K562 (cell line): ENCODE results near the gene CERS3. TPM values are rescaled to one million over a fixed set of nuclear protein-coding genes. Genes with fewer than 3 reads are reported as not detected.

ENCODE experiments used
- ATAC-seq: fragments of 200-7000 bp; cut with Tn5 transposase; 3 replicates; pipeline ENCODE4 v1.9.1; 2020; ENCODE audit warnings: moderate library complexity
- BruUV-seq: library from RNA; stranded (reverse); fragments of 400-500 nt; replicated peaks from 2 replicates; lab custom pipeline; 2021; lab: Mats Ljungman, UMichigan
- CTCF ChIA-PET: fragments of 300-600 bp; formaldehyde crosslinking; extraction: SDS; loops from one replicate; lab custom pipeline; 2021; ENCODE audit warnings: low intra/inter-chr PET ratio; lab: Yijun Ruan, JAX
- POLR2A ChIA-PET: fragments of 300-600, 350-650 bp; sonication (Branson Sonifier 250); formaldehyde crosslinking; extraction: SDS; loops from one replicate; lab custom pipeline; 2021; ENCODE audit warnings: antibody characterized with exemption, inconsistent platforms; lab: Yijun Ruan, JAX
- DNase-seq, 4 experiments: peaks; one replicate each; pipeline versions ENCODE4 v3.0.0 to v3.0.0-alpha.2; 2011 to 2018; ENCODE audit warnings: low spot score in 3 of 4, mixed read lengths in 3 of 4; ENCODE audit errors: extremely low read depth in 1 of 4
- FAIRE-seq: peaks from 2 replicates; lab custom pipeline; 2011; peaks lifted over from hg19 to GRCh38; lab: Jason Lieb, UNC
- H2AFZ ChIP-seq: 2 replicates; pipeline ENCODE4 v1.6.0; 2011; ENCODE audit warnings: low read depth, low read length, control low read depth, inconsistent platforms
- H3K27ac ChIP-seq: fragments of 200-600 bp; 3 replicates; pipeline ENCODE4 v1.8.0; 2011; ENCODE audit warnings: low read depth, mild to moderate bottlenecking, control low read depth, inconsistent platforms, low read length, moderate library complexity, mixed read lengths; ENCODE audit errors: extremely low read depth
- H3K27me3 ChIP-seq, 2 experiments: fragments of 300-600 bp in 1 of 2; 2 replicates in 1 of 2; 3 replicates in 1 of 2; pipeline versions ENCODE4 v1.6.0 to v1.8.0; 2011; ENCODE audit warnings: inconsistent platforms in 2 of 2, low read length in 2 of 2, mild to moderate bottlenecking in 1 of 2, mixed read lengths in 1 of 2, moderate library complexity in 1 of 2; ENCODE audit not compliant: control insufficient read depth in 2 of 2, insufficient read depth in 2 of 2
- H3K36me3 ChIP-seq: fragments of 300-600 bp; 3 replicates; pipeline ENCODE4 v1.8.0; 2011; ENCODE audit warnings: mild to moderate bottlenecking, low read length, inconsistent platforms; ENCODE audit not compliant: control insufficient read depth, insufficient read depth
- H3K4me1 ChIP-seq, 2 experiments: fragments of 200-600 bp in 1 of 2; replicated peaks in 1 of 2; 2 replicates in 1 of 2; 3 replicates in 1 of 2; pipeline versions ENCODE4 v1.5.1 to v1.8.0; 2011; ENCODE audit warnings: inconsistent platforms in 2 of 2, low read length in 2 of 2, mild to moderate bottlenecking in 1 of 2, mixed read lengths in 1 of 2, moderate library complexity in 1 of 2; ENCODE audit not compliant: control insufficient read depth in 2 of 2, insufficient read depth in 2 of 2
- H3K4me2 ChIP-seq: 2 replicates; pipeline ENCODE4 v1.6.1; 2011; ENCODE audit warnings: low read length, control low read depth, inconsistent platforms, mixed read lengths; ENCODE audit not compliant: insufficient read depth
- H3K4me3 ChIP-seq: fragments of 200-600 bp; sonication (generic), shearing (Covaris generic); 2 replicates; pipeline ENCODE4 v1.5.1; 2016; ENCODE audit warnings: control low read depth, inconsistent platforms
- H3K79me2 ChIP-seq: fragments of 200-600 bp; 3 replicates; pipeline ENCODE4 v1.8.0; 2011; ENCODE audit warnings: low read length, inconsistent platforms; ENCODE audit not compliant: control insufficient read depth, insufficient read depth
- H3K9ac ChIP-seq, 2 experiments: 2 replicates each; pipeline versions ENCODE4 v1.6.0 to v1.6.1; 2011; ENCODE audit warnings: low read depth in 2 of 2, low read length in 2 of 2, control low read depth in 1 of 2, inconsistent platforms in 1 of 2, mild to moderate bottlenecking in 1 of 2, mixed read lengths in 1 of 2; ENCODE audit not compliant: insufficient read depth in 1 of 2
- H3K9me1 ChIP-seq: one replicate; pipeline ENCODE4 v1.6.0; 2011; ENCODE audit warnings: inconsistent platforms, mild to moderate bottlenecking, low read length, moderate library complexity; ENCODE audit not compliant: control insufficient read depth, insufficient read depth
- H3K9me3 ChIP-seq: replicated peaks from 2 replicates; pipeline ENCODE4 v1.5.1; 2011; ENCODE audit warnings: low read depth, low read length, inconsistent platforms; ENCODE audit not compliant: control insufficient read depth, insufficient read depth
- H4K20me1 ChIP-seq: replicated peaks from 2 replicates; pipeline ENCODE4 v1.6.1; 2011; ENCODE audit warnings: low read length, inconsistent platforms, mixed read lengths; ENCODE audit not compliant: control insufficient read depth, insufficient read depth
- AFF4 ChIP-seq: sonication (generic); formaldehyde crosslinking; IDR thresholded peaks from 2 replicates; pipeline ENCODE4 v1.8.0; 2023; ENCODE audit warnings: mild to moderate bottlenecking, missing genetic modification reagents
- CXXC5 ChIP-seq: fragments of 250-450 bp; sonication (Bioruptor Pico); IDR thresholded peaks from 2 replicates; pipeline ENCODE4 v1.8.0; 2022; ENCODE audit warnings: inconsistent platforms, mild to moderate bottlenecking, moderate library complexity
- DMBX1 ChIP-seq: fragments of 250-450 bp; sonication (Bioruptor Pico); IDR thresholded peaks from 2 replicates; pipeline ENCODE4 v1.8.0; 2022; ENCODE audit warnings: inconsistent platforms, mild to moderate bottlenecking, moderate library complexity, borderline replicate concordance
- WGBS: fragments of 100-300 bp; shearing (Covaris generic); methylation state at CpG from one replicate; pipeline ENCODE4 v1.1.6; 2016; ENCODE audit warnings: low coverage, mixed read lengths; ENCODE audit not compliant: insufficient coverage; ENCODE audit errors: missing lambda C conversion rate; 5-methylcytosine and 5-hydroxymethylcytosine counted together
- in situ Hi-C: fragments of 300-500 bp; cut with MboI; formaldehyde crosslinking; loops from 4 replicates; pipeline ENCODE4 v1.15.0; 2018; ENCODE audit warnings: inconsistent platforms, mixed read lengths
- intact Hi-C: fragments of 100-400 bp; cut with micrococcal nuclease; formaldehyde crosslinking; loops from 2 replicates; pipeline ENCODE4 v1.14.2; 2022
- polyA plus RNA-seq, 8 experiments: library from polyadenylated mRNA; depleted of rRNA in 4 of 8; stranded (reverse) in 5 of 8; unstranded in 3 of 8; fragments of >200 nt; fragmentation: Nextera tagmentation in 2 of 8; fragmentation: Illumina TruSeq in 1 of 8; extraction: Ambion mirVana in 2 of 8; extraction: Trizol in 1 of 8; gene quantifications; 2 replicates each; pipeline versions ENCODE4 v1.2.1 to v1.2.3, GENCODE V29; 2011 to 2014; ENCODE audit warnings: inconsistent platforms in 1 of 8, missing spikeins in 1 of 8
- total RNA-seq, 7 experiments: library from RNA; depleted of rRNA in 6 of 7; stranded (reverse); fragments of >200 nt in 6 of 7; fragmentation: Illumina TruSeq in 2 of 7; extraction: Trizol in 2 of 7; gene quantifications; 2 replicates each; pipeline versions ENCODE4 v1.2.1 to v1.2.3, GENCODE V29; 2011 to 2021; ENCODE audit warnings: low replicate concordance in 1 of 7

The CERS3 gene
- total and polyA plus RNA-seq, 9 of the 15 experiments (the other 6 are each of a cell fraction or from before 2014, with no cell fraction given), result not detected

GRCh38 chr15:100516643-100517512, 11.9 kb downstream of the CERS3 start:
- H3K9ac ChIP-seq, result no peak overlapping the region
- no peak for FAIRE-seq
- H3K9me1 ChIP-seq, result no peaks in the 10 kb centered on the region
- H3K9me3 ChIP-seq, result no peaks in the 10 kb centered on the region
- peaks cover 0 to 8% of the 10 kb centered on the region in 2 experiments; a peak in 3 of 5 replicates for H3K27me3 ChIP-seq
- no TSS peak for BruUV-seq
- H3K36me3 ChIP-seq, result no peaks in the 10 kb centered on the region
- no peak overlapping the region for H3K4me2 ChIP-seq
- H4K20me1 ChIP-seq, result no peaks in the 10 kb centered on the region
- H3K27ac ChIP-seq, result no peak overlapping the region
- CTCF ChIA-PET, result no interaction called here
- intact Hi-C loops, result no loop called here
- H3K4me1 ChIP-seq, result no peaks in the 10 kb centered on the region
- ATAC-seq, result no peak
- H2AFZ ChIP-seq, result no peak overlapping the region
- in situ Hi-C loops, result no loop called here
- H3K79me2 ChIP-seq, result no peaks in the 10 kb centered on the region
- no peak for TF ChIP-seq CXXC5 (CRISPR knock-in tag)
- TF ChIP-seq DMBX1 (CRISPR knock-in tag), result no peak
- TF ChIP-seq AFF4 (CRISPR knock-in tag), result no peak
- TF ChIP-seq, all 486 proteins: peak for 0
- WGBS, result 2% methylated on average over 5 of the region's 5 CpGs
- no peak for DNase-seq
- no peak overlapping the region for H3K4me3 ChIP-seq
- POLR2A ChIA-PET, result interaction anchor here (0.7 kb wide), 1 partner anchor 32 kb away, joined by 3 read pairs; no protein-coding TSS in a partner anchor
